H9 (cell line): ENCODE results near the gene ABCG1. TPM values are rescaled to one million over a fixed set of nuclear protein-coding genes. Genes with fewer than 3 reads are reported as not detected.

Experiments used
- DNase-seq: peaks from one replicate; pipeline ENCODE4 v3.0.0-alpha.2; 2017
- H2AFZ ChIP-seq: one replicate; pipeline ENCODE4 v1.6.1; 2013; ENCODE audit warnings: mild to moderate bottlenecking, low read length, control low read depth, moderate library complexity
- H2AK5ac ChIP-seq: 2 replicates; pipeline ENCODE4 v1.6.1; 2013; ENCODE audit warnings: low read length, control low read depth, mixed read lengths; ENCODE audit not compliant: insufficient read length
- H2BK120ac ChIP-seq: one replicate; pipeline ENCODE4 v1.6.1; 2013; ENCODE audit warnings: low read depth, mild to moderate bottlenecking, low read length, control low read depth, inconsistent platforms; ENCODE audit not compliant: poor library complexity, severe bottlenecking
- H2BK12ac ChIP-seq: 2 replicates; pipeline ENCODE4 v1.6.1; 2013; ENCODE audit warnings: low read length, control low read depth, mixed read lengths, low read depth; ENCODE audit not compliant: insufficient read length
- H2BK15ac ChIP-seq: 2 replicates; pipeline ENCODE4 v1.6.1; 2013; ENCODE audit warnings: low read depth, low read length, control low read depth
- H2BK20ac ChIP-seq: one replicate; pipeline ENCODE4 v1.6.1; 2013; ENCODE audit warnings: low read depth, mild to moderate bottlenecking, low read length, control low read depth, inconsistent platforms; ENCODE audit not compliant: poor library complexity, severe bottlenecking
- H2BK5ac ChIP-seq: 2 replicates; pipeline ENCODE4 v1.6.1; 2013; ENCODE audit warnings: low read length, control low read depth, mixed read lengths; ENCODE audit not compliant: insufficient read length
- H3K14ac ChIP-seq: 2 replicates; pipeline ENCODE4 v1.6.1; 2013; ENCODE audit warnings: low read length, control low read depth; ENCODE audit not compliant: insufficient read depth
- H3K18ac ChIP-seq: 2 replicates; pipeline ENCODE4 v1.6.1; 2013; ENCODE audit warnings: low read depth, mild to moderate bottlenecking, mixed read lengths, low read length, control low read depth; ENCODE audit not compliant: insufficient read length
- H3K23ac ChIP-seq: 2 replicates; pipeline ENCODE4 v1.6.1; 2013; ENCODE audit warnings: low read length, control low read depth, mixed read lengths, low read depth; ENCODE audit not compliant: insufficient read length
- H3K23me2 ChIP-seq: 2 replicates; pipeline ENCODE4 v1.6.1; 2013; ENCODE audit warnings: low read depth, mild to moderate bottlenecking, mixed read lengths, low read length, control low read depth; ENCODE audit not compliant: insufficient read length, poor library complexity, severe bottlenecking
- H3K27ac ChIP-seq: 2 replicates; pipeline ENCODE4 v1.5.1; 2013; ENCODE audit warnings: low read length, control low read depth, mixed read lengths, low read depth; ENCODE audit not compliant: insufficient read length
- H3K27me3 ChIP-seq: 2 replicates; pipeline ENCODE4 v1.6.1; 2013; ENCODE audit warnings: low read length, control low read depth, inconsistent platforms; ENCODE audit not compliant: insufficient read depth
- H3K4ac ChIP-seq: 2 replicates; pipeline ENCODE4 v1.6.1; 2013; ENCODE audit warnings: low read depth, mild to moderate bottlenecking, control low read depth, inconsistent platforms, low read length, moderate library complexity
- H3K4me1 ChIP-seq: 2 replicates; pipeline ENCODE4 v1.6.1; 2013; ENCODE audit warnings: low read length, control low read depth, inconsistent platforms; ENCODE audit not compliant: insufficient read depth
- H3K4me2 ChIP-seq: 2 replicates; pipeline ENCODE4 v1.6.1; 2013; ENCODE audit warnings: low read length, control low read depth, mixed read lengths; ENCODE audit not compliant: insufficient read length, insufficient read depth
- H3K56ac ChIP-seq: 2 replicates; pipeline ENCODE4 v1.6.1; 2013; ENCODE audit warnings: low read depth, mild to moderate bottlenecking, mixed read lengths, low read length, control low read depth; ENCODE audit not compliant: insufficient read length
- H3K79me1 ChIP-seq: 2 replicates; pipeline ENCODE4 v1.6.1; 2013; ENCODE audit warnings: low read depth, mild to moderate bottlenecking, moderate library complexity, low read length, control low read depth, inconsistent platforms; ENCODE audit not compliant: insufficient read depth, poor library complexity, severe bottlenecking
- H3K79me2 ChIP-seq: 2 replicates; pipeline ENCODE4 v1.6.1; 2013; ENCODE audit warnings: low read length, control low read depth, inconsistent platforms; ENCODE audit not compliant: insufficient read depth
- H3K9ac ChIP-seq: 2 replicates; pipeline ENCODE4 v1.6.1; 2013; ENCODE audit warnings: low read length, control low read depth, mixed read lengths; ENCODE audit not compliant: insufficient read length; ENCODE audit errors: extremely low read depth
- H3K9me3 ChIP-seq: one replicate; pipeline ENCODE4 v1.6.1; 2013; ENCODE audit warnings: low read depth, low read length, inconsistent platforms; ENCODE audit not compliant: control insufficient read depth
- H3T11ph ChIP-seq: one replicate; pipeline ENCODE4 v1.6.1; 2013; ENCODE audit warnings: mild to moderate bottlenecking, low read length, control low read depth, inconsistent platforms
- H4K20me1 ChIP-seq: one replicate; pipeline ENCODE4 v1.6.1; 2013; ENCODE audit not compliant: control insufficient read depth, insufficient read length, insufficient read depth
- H4K5ac ChIP-seq: 2 replicates; pipeline ENCODE4 v1.6.1; 2013; ENCODE audit warnings: low read depth, mild to moderate bottlenecking, mixed read lengths, low read length, control low read depth; ENCODE audit not compliant: insufficient read length
- H4K8ac ChIP-seq: replicated peaks from 2 replicates; pipeline ENCODE4 v1.6.1; 2013; ENCODE audit warnings: low read length, control low read depth, mixed read lengths, low read depth; ENCODE audit not compliant: insufficient read length
- H4K91ac ChIP-seq: 2 replicates; pipeline ENCODE4 v1.6.1; 2013; ENCODE audit warnings: low read depth, mild to moderate bottlenecking, moderate library complexity, mixed read lengths, low read length, control low read depth; ENCODE audit not compliant: insufficient read length
- H3K27ac Mint-ChIP-seq, 3 experiments: 2 replicates in 2 of 3; 3 replicates in 1 of 3; pipeline ENCODE4 v1.8.0; 2020 to 2021; ENCODE audit warnings: mixed read lengths in 3 of 3, mild to moderate bottlenecking in 1 of 3, moderate library complexity in 1 of 3
- H3K27me3 Mint-ChIP-seq: 2 replicates; pipeline ENCODE4 v1.8.0; 2021; ENCODE audit warnings: low read depth, mild to moderate bottlenecking, moderate library complexity, mixed read lengths
- H3K36me3 Mint-ChIP-seq, 3 experiments: 2 replicates in 2 of 3; 3 replicates in 1 of 3; pipeline ENCODE4 v1.8.0; 2020 to 2021; ENCODE audit warnings: low read depth in 3 of 3, mixed read lengths in 3 of 3; ENCODE audit not compliant: insufficient read depth in 1 of 3
- H3K4me1 Mint-ChIP-seq, 2 experiments: 2 replicates each; pipeline ENCODE4 v1.8.0; 2020; ENCODE audit warnings: mixed read lengths in 2 of 2
- H3K4me3 Mint-ChIP-seq, 2 experiments: 2 replicates in 1 of 2; 3 replicates in 1 of 2; pipeline ENCODE4 v1.8.0; 2020 to 2021; ENCODE audit warnings: mild to moderate bottlenecking in 2 of 2, mixed read lengths in 2 of 2, moderate library complexity in 1 of 2
- H3K9me3 Mint-ChIP-seq, 2 experiments: 2 replicates in 1 of 2; 3 replicates in 1 of 2; pipeline ENCODE4 v1.8.0; 2020; ENCODE audit warnings: mild to moderate bottlenecking in 2 of 2, mixed read lengths in 2 of 2, moderate library complexity in 1 of 2
- CTCF ChIP-seq: fragments of 200-600 bp; sonication (generic); conservative IDR thresholded peaks from 3 replicates; pipeline ENCODE4 v1.8.0; 2021; ENCODE audit warnings: antibody characterized with exemption, mild to moderate bottlenecking
- WGBS: extraction: QIAGEN DNeasy Blood & Tissue Kit; methylation state at CpG from one replicate; pipeline ENCODE4 v1.1.7; 2013; ENCODE audit warnings: missing lambda C conversion rate, low lambda C conversion rate, mixed read lengths; ENCODE audit not compliant: insufficient read length; ENCODE audit errors: extremely low coverage; 5-methylcytosine and 5-hydroxymethylcytosine counted together
- total RNA-seq: library from RNA; stranded (reverse); gene quantifications from 2 replicates; pipeline ENCODE4 v1.2.1, GENCODE V29; 2021

The ABCG1 gene
- total RNA-seq, 1 experiment from 2014 or later: 0.83 TPM

GRCh38 chr21:42297377-42297776 lies 78.4 kb downstream of the ABCG1 start:
- H4K20me1 ChIP-seq: no peaks in the 10 kb centered on the region
- no CpG with 5 or more reads among the region's 9 CpGs for WGBS
- no peaks in the 10 kb centered on the region for H3K79me2 ChIP-seq
- no peak for TF ChIP-seq CTCF
- no peak for DNase-seq
- Mint-ChIP-seq H3K4me3 (no peak overlapping the region), H3K27me3 (peaks cover 6% of the 10 kb centered on the region), H3K27ac (no peak overlapping the region), H3K9me3 (no peaks in the 10 kb centered on the region), H3K36me3 (no peaks in the 10 kb centered on the region), H3K4me1 (peaks cover 16 to 20% of the 10 kb centered on the region in 2 experiments)
- H3K4ac ChIP-seq: no peak overlapping the region
- H4K8ac ChIP-seq: no peak overlapping the region
- H3K4me1 ChIP-seq: no peaks in the 10 kb centered on the region
- H3K18ac ChIP-seq: no peak overlapping the region
- no peak overlapping the region for H3T11ph ChIP-seq
- no peak overlapping the region for H3K9ac ChIP-seq
- no peaks in the 10 kb centered on the region for H3K79me1 ChIP-seq
- H3K56ac ChIP-seq: no peak overlapping the region
- H4K5ac ChIP-seq: no peak overlapping the region
- H3K27ac ChIP-seq: no peak overlapping the region
- H2BK20ac ChIP-seq: no peak overlapping the region
- H3K23ac ChIP-seq: no peak overlapping the region
- H2BK12ac ChIP-seq: no peak overlapping the region
- no peak overlapping the region for H2BK15ac ChIP-seq
- no peak overlapping the region for H2BK120ac ChIP-seq
- no peaks in the 10 kb centered on the region for H3K27me3 ChIP-seq
- no peaks in the 10 kb centered on the region for H3K23me2 ChIP-seq
- H3K14ac ChIP-seq: no peak overlapping the region
- H2AFZ ChIP-seq: no peak overlapping the region
- H3K4me2 ChIP-seq: no peak overlapping the region
- H3K9me3 ChIP-seq: no peaks in the 10 kb centered on the region
- no peak overlapping the region for H2AK5ac ChIP-seq
- no peak overlapping the region for H2BK5ac ChIP-seq
- H4K91ac ChIP-seq: no peak overlapping the region
